ENCODE data around the gene TOMM70.

The TOMM70 gene

GRCh38 chr3:100335434-100335833, 65.5 kb downstream of the TOMM70 start:
- Histone ChIP-seq H3K9me2 (replicated peaks; ENCODE audit: insufficient read depth, low read length) (no peaks in the 10 kb centered on the region), H3K79me2 (ENCODE audit: low read length) (0 out of 2 replicates have a peak, but pooled peaks cover 3% of the 10 kb centered on the region), H3K27ac (ENCODE audit: low read length) (no peak overlapping the region), H3K9me3 (replicated peaks; ENCODE audit: insufficient read depth, low read length) (no peaks in the 10 kb centered on the region), H3K4me2 (ENCODE audit: low read depth, low read length) (peak overlapping the region; percentile 66), H3K9ac (ENCODE audit: low read length) (peak overlapping the region; percentile 82; the same call in 1 of the 2 replicates), H3K4me3 (ENCODE audit: low read length) (peak overlapping the region; percentile 93), H4K20me1 (ENCODE audit: insufficient read depth, low read length) (no peaks in the 10 kb centered on the region), H3K4me1 (ENCODE audit: low read length) (0 out of 2 replicates have a peak, but pooled peaks cover 4% of the 10 kb centered on the region), H2AFZ (ENCODE audit: low read length) (peak overlapping the region; percentile 96), H3F3A (ENCODE audit: insufficient read depth, low read length) (no peaks in the 10 kb centered on the region), H3K36me3 (replicated peaks; ENCODE audit: insufficient read depth, low read length) (no peaks in the 10 kb centered on the region), H3K27me3 (replicated peaks; ENCODE audit: insufficient read depth, low read length) (no peaks in the 10 kb centered on the region)
- TF ChIP-seq EZH2phosphoT487 (IDR thresholded peaks at IDR 0.05; ENCODE audit: low read length) (no peak), EZH2 (optimal IDR thresholded peaks at IDR 0.05; ENCODE audit: low read depth, low read length) (no peak), CTCF (IDR thresholded peaks at IDR 0.05; ENCODE audit: low read length) (no peak)
- peak; percentile 13 for DNase-seq

GRCh38 chr3:100334488-100335351, 66.2 kb downstream of the TOMM70 start, which contains the start of gene NIT2:
Gene NIT2, plus strand, starts transcription at chr3:100334757. Its CDS starts 35 bp downstream, at chr3:100334792.
- H3K9me3 ChIP-seq (replicated peaks; ENCODE audit: insufficient read depth, low read length), result no peaks in the 10 kb centered on the region
- H3K9ac ChIP-seq (ENCODE audit: low read length), result peak within 1 kb of the TSS; percentile 82
- H3K9me2 ChIP-seq (replicated peaks; ENCODE audit: insufficient read depth, low read length), result no peaks in the 10 kb centered on the region
- H3K27me3 ChIP-seq (replicated peaks; ENCODE audit: insufficient read depth, low read length), result no peaks in the 10 kb centered on the region
- peak; percentile 90 for DNase-seq
- H3K4me2 ChIP-seq (ENCODE audit: low read depth, low read length), result peak within 1 kb of the TSS; percentile 75
- H4K20me1 ChIP-seq (ENCODE audit: insufficient read depth, low read length), result no peaks in the 10 kb centered on the region
- H3K36me3 ChIP-seq (replicated peaks; ENCODE audit: insufficient read depth, low read length), result no peaks in the 10 kb centered on the region
- TF ChIP-seq EZH2 (optimal IDR thresholded peaks at IDR 0.05; ENCODE audit: low read depth, low read length) (no peak), EZH2phosphoT487 (IDR thresholded peaks at IDR 0.05; ENCODE audit: low read length) (no peak), CTCF (IDR thresholded peaks at IDR 0.05; ENCODE audit: low read length) (no peak)
- H2AFZ ChIP-seq (ENCODE audit: low read length), result peak within 1 kb of the TSS; percentile 96
- peak within 1 kb of the TSS; percentile 93 for H3K4me3 ChIP-seq (ENCODE audit: low read length)
- H3K4me1 ChIP-seq (ENCODE audit: low read length), result 0 out of 2 replicates have a peak, but pooled peaks cover 4% of the 10 kb centered on the region
- 0 out of 2 replicates have a peak, but pooled peaks cover 3% of the 10 kb centered on the region for H3K79me2 ChIP-seq (ENCODE audit: low read length)
- peak within 1 kb of the TSS; percentile 15; the same call in 1 of the 2 replicates for H3K27ac ChIP-seq (ENCODE audit: low read length)
- no peaks in the 10 kb centered on the region for H3F3A ChIP-seq (ENCODE audit: insufficient read depth, low read length)

GRCh38 chr3:100333970-100334487, 66.9 kb downstream of the TOMM70 start:
- TF ChIP-seq CTCF (IDR thresholded peaks at IDR 0.05; ENCODE audit: low read length) (no peak), EZH2phosphoT487 (IDR thresholded peaks at IDR 0.05; ENCODE audit: low read length) (no peak), EZH2 (optimal IDR thresholded peaks at IDR 0.05; ENCODE audit: low read depth, low read length) (no peak)
- 0 out of 2 replicates have a peak, but pooled peaks cover 3% of the 10 kb centered on the region for H3K79me2 ChIP-seq (ENCODE audit: low read length)
- no peak for DNase-seq
- H3K4me3 ChIP-seq (ENCODE audit: low read length), result peak overlapping the region; percentile 51
- H4K20me1 ChIP-seq (ENCODE audit: insufficient read depth, low read length), result no peaks in the 10 kb centered on the region
- peak overlapping the region; percentile 17; the same call in 1 of the 2 replicates for H3K9ac ChIP-seq (ENCODE audit: low read length)
- H3K4me2 ChIP-seq (ENCODE audit: low read depth, low read length), result peak overlapping the region; percentile 75
- H3K4me1 ChIP-seq (ENCODE audit: low read length), result 0 out of 2 replicates have a peak, but pooled peaks cover 4% of the 10 kb centered on the region
- H3K9me2 ChIP-seq (replicated peaks; ENCODE audit: insufficient read depth, low read length), result no peaks in the 10 kb centered on the region
- no peaks in the 10 kb centered on the region for H3K36me3 ChIP-seq (replicated peaks; ENCODE audit: insufficient read depth, low read length)
- H2AFZ ChIP-seq (ENCODE audit: low read length), result peak overlapping the region; percentile 72
- H3K27me3 ChIP-seq (replicated peaks; ENCODE audit: insufficient read depth, low read length), result no peaks in the 10 kb centered on the region
- H3F3A ChIP-seq (ENCODE audit: insufficient read depth, low read length), result no peaks in the 10 kb centered on the region
- H3K9me3 ChIP-seq (replicated peaks; ENCODE audit: insufficient read depth, low read length), result no peaks in the 10 kb centered on the region
- H3K27ac ChIP-seq (ENCODE audit: low read length), result no peak overlapping the region
